ENCODE measurements around the gene MYLK. TPM values are rescaled to one million over a fixed set of nuclear protein-coding genes. Genes with fewer than 3 reads are reported as not detected.

The MYLK gene
- total RNA-seq, 1 experiment from 2014 or later, result 20.5 TPM

DNA sequence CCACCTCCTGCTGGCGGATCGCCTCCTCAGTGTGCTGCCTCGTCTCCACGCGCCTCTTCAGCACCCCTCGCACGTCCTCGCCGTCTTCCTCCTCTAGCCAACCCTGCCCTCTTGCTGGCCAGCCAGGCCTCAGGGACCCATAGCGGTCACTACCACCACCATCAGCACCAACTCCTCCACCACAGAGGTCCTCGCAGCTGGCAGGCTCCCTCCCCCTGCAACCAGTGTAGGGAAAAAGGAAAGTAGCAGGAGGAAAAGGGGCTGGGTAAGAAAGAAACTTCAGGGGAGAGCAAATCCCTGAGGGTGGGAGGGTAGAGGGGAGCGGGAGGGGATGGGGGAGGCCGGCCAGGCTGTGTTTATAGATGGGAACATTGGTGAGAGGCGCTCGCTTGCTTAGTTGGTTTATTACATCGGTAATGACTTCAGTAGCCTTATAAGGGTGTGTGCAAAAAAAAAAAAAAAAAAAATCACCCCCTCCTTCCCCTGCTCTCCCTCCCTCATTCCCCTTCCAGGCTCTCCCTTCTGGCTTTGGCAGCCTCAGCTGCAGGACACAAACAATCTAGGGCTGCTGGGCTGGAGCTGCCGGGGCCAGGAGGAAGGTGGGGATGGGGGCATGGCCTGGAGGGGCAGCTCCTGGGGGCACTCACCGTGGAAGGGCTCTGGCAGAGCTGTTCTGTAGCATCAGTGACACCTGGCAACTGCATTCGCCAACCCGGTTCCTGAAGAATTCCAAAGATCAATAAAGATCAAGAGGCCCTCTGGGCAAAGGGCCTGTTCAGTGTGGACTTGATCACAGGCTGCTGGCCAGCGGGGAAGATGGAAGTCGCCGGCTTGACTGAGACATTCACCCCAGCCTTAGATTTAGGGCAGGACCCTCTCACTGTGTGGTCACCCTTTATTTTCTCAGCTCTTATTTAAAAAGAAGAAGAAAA is 183.1 kb downstream of the MYLK start:
- DNase-seq (ENCODE audit: low spot score), result no peak

DNA sequence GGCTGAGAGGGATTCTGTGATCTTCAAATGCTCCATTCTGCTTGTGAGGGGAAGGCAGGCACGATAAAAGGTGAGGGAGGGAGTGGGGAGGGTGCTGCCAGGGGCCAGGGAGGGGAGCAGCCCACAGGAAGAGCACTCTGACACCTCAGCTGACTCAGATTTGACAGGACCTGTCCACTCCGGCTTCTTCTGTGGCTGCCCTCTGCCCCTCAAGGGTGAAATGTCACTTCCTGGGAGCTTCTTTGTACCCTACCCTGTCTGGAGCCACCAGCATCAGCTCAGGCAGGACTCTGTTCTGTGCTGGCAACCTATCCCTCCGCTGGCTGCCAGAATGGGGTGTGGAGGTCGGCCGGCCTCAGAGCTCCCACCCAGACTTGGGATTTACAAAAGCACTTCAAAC is 185.3 kb downstream of the MYLK start:
- DNase-seq (ENCODE audit: low spot score), result no peak

- no peak for DNase-seq (ENCODE audit: low spot score)
Observed at GRCh38 chr3:123696808-123697207, 187.3 kb downstream of the MYLK start.

- no peak for DNase-seq (ENCODE audit: low spot score)
Observed at GRCh38 chr3:123695731-123696640, 188.1 kb downstream of the MYLK start.

DNA sequence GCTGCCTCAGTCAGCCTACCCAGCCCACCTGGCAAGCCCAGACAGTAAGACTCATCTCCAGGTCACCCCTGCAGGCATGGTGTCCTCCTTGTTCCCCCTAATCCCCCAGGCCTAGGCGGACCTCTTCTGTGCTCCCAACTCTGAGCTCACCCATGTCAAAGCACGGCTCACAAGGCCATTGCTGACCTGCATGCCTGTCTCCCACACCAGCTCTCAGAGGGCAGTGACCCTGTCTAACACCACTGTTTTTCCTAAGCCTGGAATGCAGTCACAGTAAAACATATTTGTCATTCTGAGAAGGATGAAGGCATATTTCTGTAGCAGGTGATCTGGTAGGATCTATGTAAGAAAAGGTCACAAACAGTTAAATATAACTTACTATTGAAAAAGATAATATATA is 189.0 kb downstream of the MYLK start:
- DNase-seq (ENCODE audit: low spot score), result no peak

DNA sequence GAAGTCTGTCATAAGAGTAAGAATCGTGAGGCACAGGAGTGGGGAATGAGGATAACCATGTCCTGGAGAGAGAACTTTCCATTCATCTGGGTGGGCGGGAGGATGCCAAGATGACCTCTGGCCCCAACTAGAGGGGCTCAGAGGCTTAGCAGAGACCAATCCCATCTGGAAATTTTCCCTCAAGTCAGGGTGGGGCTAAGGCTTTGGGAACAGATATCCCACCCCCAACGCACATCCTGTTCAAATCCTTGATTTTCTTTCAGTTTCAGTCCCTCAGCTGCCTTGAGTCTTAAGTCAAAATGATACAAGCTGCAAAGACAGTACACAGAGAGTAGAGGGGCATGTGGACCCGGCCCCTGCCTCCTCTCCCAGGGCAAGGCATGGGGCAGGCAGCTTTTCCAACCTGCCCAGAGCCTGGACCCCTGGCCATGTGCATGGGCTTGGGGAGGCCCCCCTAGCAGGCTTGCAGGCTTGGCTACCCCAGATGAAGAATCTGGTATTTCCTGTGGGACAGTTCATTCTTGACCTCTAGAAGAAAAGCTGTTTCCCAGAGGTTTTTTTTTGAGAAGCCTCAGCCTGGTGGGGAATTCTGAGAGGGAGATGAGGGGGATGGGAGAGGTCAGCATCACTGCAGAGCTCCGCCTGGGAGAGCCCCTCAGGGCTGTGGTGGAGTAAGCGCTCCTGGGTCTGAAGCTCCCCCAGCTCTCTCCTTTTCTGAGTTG is 189.6 kb downstream of the MYLK start:
- DNase-seq (ENCODE audit: low spot score), result no peak

DNA sequence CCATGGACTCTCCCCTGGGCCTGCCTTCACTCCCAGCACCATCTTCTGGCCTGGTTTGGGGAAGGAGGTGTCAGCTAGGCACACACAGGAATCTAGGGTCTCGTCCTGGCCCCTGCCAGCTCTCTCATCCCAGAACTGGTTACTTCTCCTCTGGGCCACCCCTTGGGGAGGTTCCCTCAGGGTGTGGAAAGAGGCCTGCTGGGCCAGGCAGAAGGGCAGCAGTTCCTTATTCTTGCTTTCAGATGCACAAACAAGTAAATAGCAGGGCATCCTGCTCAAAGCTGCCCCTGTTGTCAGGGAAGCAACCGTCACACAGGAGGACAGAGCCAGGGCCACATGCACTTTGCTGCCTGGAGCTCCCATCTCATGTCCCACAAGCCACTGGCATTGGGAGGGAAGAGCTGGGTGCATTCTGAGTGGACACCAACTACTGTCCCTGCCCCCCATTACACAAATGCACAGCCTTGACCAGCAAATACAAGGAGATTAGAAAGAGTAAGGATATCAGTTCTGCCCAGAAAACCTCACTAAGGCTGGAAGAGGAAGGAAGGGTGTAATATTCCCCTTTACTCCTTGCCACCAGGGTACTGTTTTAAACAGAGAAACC is 190.4 kb downstream of the MYLK start:
- DNase-seq (ENCODE audit: low spot score), result no peak

DNA sequence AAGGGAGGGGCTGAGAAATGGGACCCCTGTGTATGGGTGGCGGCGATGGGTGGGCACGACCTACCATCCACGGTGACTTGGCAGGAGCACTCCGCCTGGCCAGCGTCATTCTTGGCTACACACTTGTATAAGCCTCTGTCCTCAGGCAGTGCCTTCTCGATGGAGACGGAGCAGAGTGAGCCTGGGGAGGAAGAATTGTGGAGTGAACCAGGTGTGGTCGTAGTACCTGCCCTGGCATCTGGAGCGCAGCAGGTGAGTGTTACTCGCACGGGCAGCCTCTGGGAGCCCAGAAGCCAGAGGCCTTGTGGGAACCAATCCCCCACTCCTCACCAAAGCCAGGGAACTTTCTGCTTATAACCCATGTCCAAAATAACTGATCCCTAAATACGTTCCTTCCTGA is 191.5 kb downstream of the MYLK start:
- no peak for DNase-seq (ENCODE audit: low spot score)

GRCh38 chr3:123692041-123692440 is 192.1 kb downstream of the MYLK start:
- no peak for DNase-seq (ENCODE audit: low spot score)

DNA sequence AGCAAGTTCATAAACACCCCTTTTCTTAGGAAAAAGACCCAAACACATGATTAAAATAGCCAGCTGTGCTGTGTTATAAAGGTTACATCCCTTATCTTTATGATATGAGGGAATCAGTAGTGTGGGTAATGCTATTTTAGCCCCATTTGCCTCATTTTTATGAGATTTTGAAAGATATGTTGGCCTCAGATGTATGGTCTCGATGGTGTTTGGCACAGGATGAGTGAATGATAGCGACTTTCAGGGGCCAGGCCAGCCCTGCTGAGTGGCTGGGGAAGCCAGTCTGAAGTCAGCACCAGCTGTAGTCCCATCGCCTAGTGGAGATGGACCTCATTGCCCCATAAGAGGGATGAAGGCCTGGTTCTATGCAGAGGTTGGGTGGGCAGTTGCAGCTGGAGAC is 194.3 kb downstream of the MYLK start:
- no peak for DNase-seq (ENCODE audit: low spot score)

GRCh38 chr3:123688241-123688747 is 195.8 kb downstream of the MYLK start:
- DNase-seq (ENCODE audit: low spot score), result no peak

DNA sequence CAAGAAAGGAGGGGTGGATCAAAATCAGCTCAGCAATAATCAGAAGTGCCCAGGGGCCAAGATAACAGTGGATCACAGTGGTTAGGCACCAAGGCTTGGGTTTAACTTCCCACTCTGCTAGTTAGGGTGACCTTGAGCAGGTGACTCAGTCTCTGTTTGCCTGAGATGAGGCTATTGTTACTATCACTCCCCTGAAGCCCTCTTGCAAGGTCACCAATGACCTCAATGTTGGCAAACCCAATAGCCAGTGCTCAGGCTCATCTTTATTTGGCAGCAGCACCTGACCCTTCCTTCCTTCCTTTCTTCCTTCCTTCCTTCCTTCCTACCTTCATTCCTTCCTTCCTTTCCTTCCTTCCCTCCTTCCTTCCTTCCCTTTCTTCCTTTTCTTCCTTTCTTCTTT is 196.8 kb downstream of the MYLK start:
- DNase-seq (ENCODE audit: low spot score), result no peak

DNA sequence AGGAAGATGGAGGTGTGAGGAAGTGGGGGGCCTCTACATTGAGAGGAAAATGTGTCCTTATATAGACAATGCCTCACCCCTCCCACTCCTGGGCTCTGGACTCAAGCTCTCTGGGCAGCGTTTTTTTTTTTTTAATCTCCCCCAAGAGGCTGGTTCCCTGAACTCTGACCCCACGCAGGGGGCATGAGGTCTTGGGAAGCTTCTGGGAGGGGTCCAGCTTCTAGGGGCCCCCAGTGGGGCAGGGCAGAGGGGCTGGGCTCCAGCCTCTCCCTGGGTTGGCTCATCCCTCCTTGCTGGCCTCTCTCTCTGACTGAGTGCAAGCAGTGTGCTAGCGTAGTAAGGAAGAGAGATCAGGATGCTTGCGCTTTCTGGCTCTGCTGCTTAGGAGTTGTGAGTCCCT is 197.9 kb downstream of the MYLK start:
- DNase-seq (ENCODE audit: low spot score), result no peak

DNA sequence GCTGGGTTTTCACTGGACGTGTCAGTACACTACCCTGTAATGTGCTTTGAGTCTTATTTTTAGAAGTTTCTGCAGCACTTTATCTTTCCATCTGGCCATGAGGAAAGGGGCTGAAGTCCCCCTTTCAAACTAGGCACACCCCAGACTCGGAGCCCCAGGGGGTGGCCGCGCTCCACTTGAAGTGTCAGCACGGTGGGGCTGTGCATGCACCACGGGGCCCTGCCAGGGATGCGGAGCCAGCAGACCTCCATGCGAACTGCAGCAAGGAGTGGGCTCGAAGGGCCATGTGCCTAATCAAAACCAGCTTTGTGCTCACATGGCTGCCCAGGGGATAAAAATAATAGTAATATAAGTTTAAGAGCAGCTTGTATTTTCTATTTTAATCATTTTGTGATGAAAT is 198.4 kb downstream of the MYLK start:
- no peak for DNase-seq (ENCODE audit: low spot score)

GRCh38 chr3:123684636-123685035 is 199.5 kb downstream of the MYLK start:
- no peak for DNase-seq (ENCODE audit: low spot score)

- DNase-seq (ENCODE audit: low spot score), result no peak
Observed at GRCh38 chr3:123684209-123684608, 199.9 kb downstream of the MYLK start.

DNA sequence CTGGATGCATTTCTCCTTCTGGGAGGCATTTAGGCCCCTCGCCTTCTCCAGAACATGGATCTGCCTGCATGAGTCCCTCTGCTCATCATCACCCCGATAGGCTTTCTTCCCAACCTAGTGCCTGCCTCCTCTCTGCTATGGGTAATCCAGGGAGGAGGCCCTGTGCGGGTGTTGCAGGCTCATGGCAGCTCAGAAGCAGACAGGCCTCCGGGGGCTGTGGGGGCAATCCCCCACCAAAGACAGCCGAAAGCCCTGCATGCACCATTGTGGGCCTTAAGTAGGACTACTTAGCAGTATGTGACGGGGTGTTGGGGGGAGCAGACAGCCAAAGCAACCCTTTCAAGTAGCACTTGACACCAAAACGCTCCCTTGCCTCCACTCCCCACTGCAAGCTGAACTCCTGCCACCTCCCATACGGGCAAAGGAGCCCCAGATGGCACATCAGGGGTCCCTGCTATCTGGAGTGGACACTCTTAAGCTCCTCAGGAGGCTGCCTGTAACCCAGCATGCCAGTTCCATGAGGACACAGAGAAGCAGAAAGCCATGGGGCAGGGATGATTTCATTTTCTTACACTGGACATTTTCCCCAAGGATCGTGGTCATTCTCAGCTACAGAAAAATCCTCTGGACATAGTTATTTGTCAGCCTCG is 200.5 kb downstream of the MYLK start:
- no peak for DNase-seq (ENCODE audit: low spot score)

DNA sequence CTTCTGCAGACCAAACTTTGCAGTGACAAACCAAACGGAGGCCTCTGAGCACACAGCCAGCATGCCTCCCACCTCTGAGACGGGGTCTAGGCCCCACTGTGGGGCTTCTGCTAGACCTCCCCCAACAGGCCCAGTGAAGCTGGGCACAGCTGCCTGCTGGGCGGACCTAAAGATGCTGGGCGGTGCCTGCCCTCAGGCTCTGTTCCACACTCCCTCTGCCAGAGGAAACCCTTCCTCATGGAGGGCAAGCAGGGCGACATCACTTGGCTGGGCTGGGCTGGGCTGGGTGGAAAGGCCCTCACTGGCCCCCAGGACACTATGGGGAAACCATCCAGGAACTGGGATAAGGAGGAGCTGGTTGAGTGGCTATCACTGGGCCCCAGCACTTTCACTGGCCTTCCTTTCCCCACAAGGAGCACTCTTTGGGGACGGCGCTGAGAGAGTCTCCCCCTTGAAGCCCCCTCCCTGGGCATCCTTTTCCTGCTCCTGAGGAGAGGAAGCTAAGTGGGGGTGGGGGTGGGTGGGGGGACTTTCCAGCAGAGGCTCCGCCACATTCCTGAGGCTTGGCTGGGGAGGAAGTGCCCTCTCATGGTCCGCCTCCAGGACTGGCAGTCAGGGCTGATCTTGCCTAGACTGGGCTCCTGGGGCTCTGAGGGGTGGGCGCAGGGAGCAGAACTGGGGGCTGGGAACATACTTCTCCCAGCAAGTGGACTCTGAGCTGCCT is 201.2 kb downstream of the MYLK start:
- no peak for DNase-seq (ENCODE audit: low spot score)

DNA sequence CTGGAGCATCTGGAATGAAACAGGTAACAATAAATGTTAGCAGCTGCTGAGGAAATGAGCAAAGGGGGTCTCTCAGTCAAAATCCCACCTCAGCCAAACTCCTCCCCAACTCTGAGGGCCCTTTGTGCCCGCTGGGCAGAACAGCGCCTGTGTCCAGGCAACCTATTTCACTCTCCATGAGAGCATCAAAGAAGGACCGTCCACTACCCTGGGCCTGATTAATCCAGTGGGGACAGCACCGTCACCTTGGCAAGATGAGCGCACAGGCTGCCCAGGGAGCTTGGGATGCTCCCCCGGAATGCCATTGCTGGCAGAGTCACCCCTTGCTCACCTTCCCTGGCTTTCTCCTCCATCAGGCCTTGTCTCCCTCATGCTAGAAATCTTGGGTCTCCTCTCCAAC is 201.8 kb downstream of the MYLK start:
- DNase-seq (ENCODE audit: low spot score), result no peak
